Measurements from ENCODE around the gene TNFRSF14. TPM values are rescaled to one million over a fixed set of nuclear protein-coding genes. Genes with fewer than 3 reads are reported as not detected.

The TNFRSF14 gene
- total RNA-seq, 1 donor, result 17.7 TPM

GRCh38 chr1:2597441-2598328 lies 41.5 kb downstream of the TNFRSF14 start:
- H3K4me3 ChIP-seq (ENCODE audit: low read depth, low read length), result no peak overlapping the region
- TF ChIP-seq, protein P1, sequence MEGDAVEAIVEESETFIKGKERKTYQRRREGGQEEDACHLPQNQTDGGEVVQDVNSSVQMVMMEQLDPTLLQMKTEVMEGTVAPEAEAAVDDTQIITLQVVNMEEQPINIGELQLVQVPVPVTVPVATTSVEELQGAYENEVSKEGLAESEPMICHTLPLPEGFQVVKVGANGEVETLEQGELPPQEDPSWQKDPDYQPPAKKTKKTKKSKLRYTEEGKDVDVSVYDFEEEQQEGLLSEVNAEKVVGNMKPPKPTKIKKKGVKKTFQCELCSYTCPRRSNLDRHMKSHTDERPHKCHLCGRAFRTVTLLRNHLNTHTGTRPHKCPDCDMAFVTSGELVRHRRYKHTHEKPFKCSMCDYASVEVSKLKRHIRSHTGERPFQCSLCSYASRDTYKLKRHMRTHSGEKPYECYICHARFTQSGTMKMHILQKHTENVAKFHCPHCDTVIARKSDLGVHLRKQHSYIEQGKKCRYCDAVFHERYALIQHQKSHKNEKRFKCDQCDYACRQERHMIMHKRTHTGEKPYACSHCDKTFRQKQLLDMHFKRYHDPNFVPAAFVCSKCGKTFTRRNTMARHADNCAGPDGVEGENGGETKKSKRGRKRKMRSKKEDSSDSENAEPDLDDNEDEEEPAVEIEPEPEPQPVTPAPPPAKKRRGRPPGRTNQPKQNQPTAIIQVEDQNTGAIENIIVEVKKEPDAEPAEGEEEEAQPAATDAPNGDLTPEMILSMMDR (IDR thresholded peaks at IDR 0.05; ENCODE audit: insufficient read depth, low read depth, low read length), result no peak
- no peak for DNase-seq (ENCODE audit: low read depth)

GRCh38 chr1:2598329-2598931 lies 42.3 kb downstream of the TNFRSF14 start:
- no peak for DNase-seq (ENCODE audit: low read depth)

GRCh38 chr1:2601721-2602303 lies 45.6 kb downstream of the TNFRSF14 start:
- no peak overlapping the region for H3K4me3 ChIP-seq (ENCODE audit: low read depth, low read length)
- TF ChIP-seq, protein P1 (IDR thresholded peaks at IDR 0.05; ENCODE audit: insufficient read depth, low read depth, low read length), result no peak
- no peak for DNase-seq (ENCODE audit: low read depth)

More at GRCh38 chr1:2598329-2598931, 42.3 kb downstream of the TNFRSF14 start:
- TF ChIP-seq, protein P1 (IDR thresholded peaks at IDR 0.05; ENCODE audit: insufficient read depth, low read depth, low read length), result no peak
- H3K4me3 ChIP-seq (ENCODE audit: low read depth, low read length), result no peak overlapping the region

DNA sequence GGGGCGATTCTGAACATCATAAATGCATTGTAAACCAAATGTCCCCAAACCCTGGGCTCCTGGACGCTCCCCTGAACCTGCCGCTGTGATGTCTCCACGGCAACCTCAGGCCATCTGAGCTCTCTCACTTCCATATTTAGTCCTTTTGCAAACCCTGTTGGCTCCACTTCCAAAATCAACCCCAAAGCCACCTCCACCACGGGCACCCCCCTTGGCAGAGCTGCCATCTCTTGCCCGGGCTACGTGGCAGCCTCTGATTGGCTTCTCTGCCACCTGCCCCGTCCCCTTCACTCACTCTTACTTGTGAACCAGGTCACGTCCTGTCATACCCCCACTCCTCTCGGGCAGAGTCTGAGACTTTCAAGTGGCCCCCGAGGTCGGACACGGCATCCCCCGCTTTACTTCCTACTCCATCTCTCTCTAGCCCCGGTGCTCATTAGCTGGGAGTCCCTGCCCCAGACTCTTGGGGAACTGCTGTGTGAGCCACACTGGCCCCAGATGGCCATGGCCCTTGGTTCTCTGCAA lies 46.2 kb downstream of the TNFRSF14 start:
- no peak for DNase-seq (ENCODE audit: low read depth)
- TF ChIP-seq, protein P1 (IDR thresholded peaks at IDR 0.05; ENCODE audit: insufficient read depth, low read depth, low read length), result no peak
- H3K4me3 ChIP-seq (ENCODE audit: low read depth, low read length), result no peak overlapping the region

DNA sequence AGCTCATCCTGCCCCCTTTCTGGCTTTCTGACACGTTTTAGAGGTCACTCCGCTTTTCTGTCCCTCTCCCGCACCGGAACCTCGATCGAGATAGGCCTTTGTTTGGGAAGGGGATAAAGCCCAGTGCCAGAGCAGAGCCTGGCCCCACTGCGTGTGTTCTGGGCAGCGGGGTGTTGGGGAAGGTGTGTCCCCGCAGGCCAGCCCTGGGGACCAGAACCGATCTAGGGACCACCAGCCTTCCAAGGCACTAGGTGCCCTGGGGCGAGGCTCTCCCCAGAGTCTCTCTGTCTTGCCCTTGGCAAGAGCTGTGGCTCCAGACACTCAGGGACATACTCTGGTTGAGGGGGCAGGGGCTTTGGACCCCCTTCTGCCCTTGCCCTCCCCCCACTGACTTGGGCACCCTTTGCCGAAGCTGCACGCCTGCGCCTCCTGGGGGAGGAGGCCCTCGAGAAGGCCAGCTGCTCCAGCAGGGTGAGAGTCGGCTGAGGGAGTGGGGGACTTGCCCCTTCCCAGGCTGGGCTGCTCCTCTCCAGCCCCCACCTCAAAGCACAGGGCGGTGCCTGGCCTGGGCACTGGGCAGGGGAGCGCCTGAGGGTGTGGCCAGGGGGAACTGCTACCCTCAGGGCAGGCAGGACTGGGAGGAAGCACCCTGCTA lies 46.8 kb downstream of the TNFRSF14 start:
- TF ChIP-seq, protein P1 (IDR thresholded peaks at IDR 0.05; ENCODE audit: insufficient read depth, low read depth, low read length), result no peak
- no peak overlapping the region for H3K4me3 ChIP-seq (ENCODE audit: low read depth, low read length)
- no peak for DNase-seq (ENCODE audit: low read depth)

GRCh38 chr1:2603521-2604155 lies 47.5 kb downstream of the TNFRSF14 start:
- TF ChIP-seq, protein P1 (IDR thresholded peaks at IDR 0.05; ENCODE audit: insufficient read depth, low read depth, low read length), result no peak
- no peak for DNase-seq (ENCODE audit: low read depth)
- H3K4me3 ChIP-seq (ENCODE audit: low read depth, low read length), result no peak overlapping the region

All from fibroblast of villous mesenchyme (primary cell).